SIG-M5 (cell line): ENCODE results near the gene EML5.
"Not testable (repeated sequence)": the region's sequence is repeated elsewhere in the genome, so short reads cannot be mapped to it uniquely, and the experiment has no call there.

ENCODE experiments used
- DNase-seq: peaks from one replicate; lab custom pipeline; 2025; lab: John Stamatoyannopoulos, UW

EML5 gene

GRCh38 chr14:88792473-88793258, at the start of gene EML5:
EML5 (minus strand) TSS chr14:88792953; CDS start chr14:88792503, 450 bp downstream.
- DNase-seq = no peak

- no peak for DNase-seq
Observed at GRCh38 chr14:88842414-88842813, 49.7 kb upstream of the EML5 start.

- no peak for DNase-seq
Observed at GRCh38 chr14:88841741-88842140, 49.0 kb upstream of the EML5 start.

- no peak for DNase-seq
Observed at GRCh38 chr14:88840926-88841325, 48.2 kb upstream of the EML5 start.

- DNase-seq = no peak
Observed at GRCh38 chr14:88838015-88838414, 45.3 kb upstream of the EML5 start.

GRCh38 chr14:88837495-88837894, 44.7 kb upstream of the EML5 start:
- no peak for DNase-seq

- DNase-seq = no peak
Observed at GRCh38 chr14:88835661-88836060, 42.9 kb upstream of the EML5 start.

GRCh38 chr14:88834883-88835431, 42.2 kb upstream of the EML5 start:
- no peak for DNase-seq

GRCh38 chr14:88831284-88831683, 38.5 kb upstream of the EML5 start:
- no peak for DNase-seq

GRCh38 chr14:88829685-88830302, 37.0 kb upstream of the EML5 start:
- DNase-seq = no peak

GRCh38 chr14:88829188-88829587, 36.4 kb upstream of the EML5 start:
- DNase-seq = no peak

GRCh38 chr14:88825503-88825902, 32.8 kb upstream of the EML5 start:
- DNase-seq = no peak

- DNase-seq = no peak
Observed at GRCh38 chr14:88825078-88825458, 32.3 kb upstream of the EML5 start.

- peak; percentile 44 for DNase-seq
Observed at GRCh38 chr14:88824314-88825077, 31.7 kb upstream of the EML5 start, which contains the start of gene TTC8. TTC8 (plus strand) TSS chr14:88824651; CDS start chr14:88824708, 57 bp downstream.

- DNase-seq = no peak
Observed at GRCh38 chr14:88823968-88824313, 31.2 kb upstream of the EML5 start.

GRCh38 chr14:88821888-88822287, 29.1 kb upstream of the EML5 start:
- no peak for DNase-seq

- DNase-seq = no peak
Observed at GRCh38 chr14:88821378-88821777, 28.6 kb upstream of the EML5 start.

GRCh38 chr14:88819674-88820073, 26.9 kb upstream of the EML5 start:
- DNase-seq = not testable (repeated sequence)

GRCh38 chr14:88818018-88818417, 25.3 kb upstream of the EML5 start:
- DNase-seq = no peak

- DNase-seq = no peak
Observed at GRCh38 chr14:88815980-88816379, 23.2 kb upstream of the EML5 start.

- no peak for DNase-seq
Observed at GRCh38 chr14:88808359-88808758, 15.6 kb upstream of the EML5 start.

GRCh38 chr14:88804477-88804876, 11.7 kb upstream of the EML5 start:
- no peak for DNase-seq

- DNase-seq = no peak
Observed at GRCh38 chr14:88804035-88804434, 11.3 kb upstream of the EML5 start.
